GM18526 (cell line): Measurements from ENCODE around the gene ST3GAL4.

ENCODE experiments used
- POLR2A ChIP-seq: IDR thresholded peaks from 3 replicates; pipeline ENCODE4 v1.6.1; 2011; ENCODE audit not compliant: insufficient read length; ENCODE audit errors: extremely low read depth

The ST3GAL4 gene

GRCh38 chr11:126355324-126355925 lies at the start of gene ST3GAL4:
TSS of gene ST3GAL4 (plus strand) at chr11:126355686. CDS start at chr11:126406156, 50,470 bp downstream.
- TF ChIP-seq POLR2A = peak; percentile 55

GRCh38 chr11:126305699-126306098 lies 49.8 kb upstream of the ST3GAL4 start:
- TF ChIP-seq POLR2A = no peak

GRCh38 chr11:126307706-126308105 lies 47.8 kb upstream of the ST3GAL4 start:
- no peak for TF ChIP-seq POLR2A

- no peak for TF ChIP-seq POLR2A
These were observed 47.2 kb upstream of the ST3GAL4 start for GRCh38 chr11:126308271-126308671.

GRCh38 chr11:126310200-126310991 lies 45.1 kb upstream of the ST3GAL4 start:
- TF ChIP-seq POLR2A = no peak

GRCh38 chr11:126310992-126311310 lies 44.5 kb upstream of the ST3GAL4 start:
- TF ChIP-seq POLR2A = no peak

GRCh38 chr11:126311401-126312291 lies 43.8 kb upstream of the ST3GAL4 start:
- no peak for TF ChIP-seq POLR2A

- no peak for TF ChIP-seq POLR2A
These were observed 42.5 kb upstream of the ST3GAL4 start for GRCh38 chr11:126312961-126313360.

GRCh38 chr11:126313826-126314225 lies 41.7 kb upstream of the ST3GAL4 start:
- no peak for TF ChIP-seq POLR2A

- TF ChIP-seq POLR2A = no peak
These were observed 38.1 kb upstream of the ST3GAL4 start for GRCh38 chr11:126317432-126317755.

- TF ChIP-seq POLR2A = no peak
These were observed 37.5 kb upstream of the ST3GAL4 start for GRCh38 chr11:126317756-126318573.

- no peak for TF ChIP-seq POLR2A
These were observed 36.7 kb upstream of the ST3GAL4 start for GRCh38 chr11:126318574-126319373.

GRCh38 chr11:126319374-126319740 lies 36.1 kb upstream of the ST3GAL4 start:
- TF ChIP-seq POLR2A = no peak

- TF ChIP-seq POLR2A = no peak
These were observed 32.5 kb upstream of the ST3GAL4 start for GRCh38 chr11:126322996-126323395.
